GM15510 (cell line): Measurements from ENCODE around the gene KDR.

ENCODE experiments used
- POLR2A ChIP-seq: IDR thresholded peaks from 3 replicates; pipeline ENCODE4 v1.6.1; 2011; ENCODE audit warnings: borderline replicate concordance; ENCODE audit not compliant: insufficient read length; ENCODE audit errors: extremely low read depth

The KDR gene

GRCh38 chr4:55030589-55030988 lies 94.8 kb downstream of the KDR start:
- TF ChIP-seq POLR2A: no peak

- no peak for TF ChIP-seq POLR2A
Measured at GRCh38 chr4:55029821-55030503, 95.4 kb downstream of the KDR start.

- no peak for TF ChIP-seq POLR2A
Measured at GRCh38 chr4:55029321-55029720, 96.1 kb downstream of the KDR start.
